ENCODE measurements around the gene JAKMIP2. TPM values are rescaled to one million over a fixed set of nuclear protein-coding genes. Genes with fewer than 3 reads are reported as not detected.

The JAKMIP2 gene
- total and polyA plus RNA-seq, 10 of the 15 experiments (the other 5 are each of a cell fraction or from before 2014, with no cell fraction given) = 0.51 to 1.8 (median 0.89) TPM

DNA sequence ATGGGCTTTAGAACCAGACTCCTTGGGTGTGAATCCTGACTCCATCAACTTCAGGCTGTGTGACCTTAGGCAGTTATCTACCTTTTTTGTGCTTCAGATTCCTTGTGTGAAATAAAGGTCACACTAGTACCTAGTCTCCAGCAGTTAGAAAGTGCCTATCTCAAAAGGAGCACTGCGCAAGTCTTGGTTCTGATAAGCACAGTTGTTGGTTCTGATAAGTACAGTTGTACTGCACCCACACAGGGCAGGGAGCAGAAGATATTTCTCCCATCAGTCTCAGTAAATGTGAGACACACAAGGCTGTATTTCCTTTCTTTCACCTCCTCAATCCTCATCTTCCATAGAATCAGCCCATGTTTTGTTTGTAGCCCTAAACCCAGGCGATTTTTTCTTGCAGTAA lies 156.1 kb downstream of the JAKMIP2 start:
- Histone ChIP-seq H3K79me2 (ENCODE audit: control insufficient read depth, insufficient read depth, low read length) (no peaks in the 10 kb centered on the region), H3K27me3 (replicated peaks in 1 of 2; ENCODE audit: control insufficient read depth in 2 of 2, insufficient read depth in 2 of 2, low read length in 1 of 2) (no peaks in the 10 kb centered on the region; a peak in 1 of 4 replicates), H4K20me1 (ENCODE audit: control insufficient read depth, insufficient read depth) (no peaks in the 10 kb centered on the region), H3K27ac (ENCODE audit: control insufficient read depth, insufficient read depth) (no peak overlapping the region), H3K36me3 (ENCODE audit: control insufficient read depth in 2 of 2, insufficient read depth in 2 of 2, low read length in 1 of 2) (no peaks in the 10 kb centered on the region), H3K4me2 (ENCODE audit: control insufficient read depth, insufficient read depth) (no peak overlapping the region), H3K9ac (ENCODE audit: control insufficient read depth, insufficient read depth, low read length) (no peak overlapping the region), H3K9me3 (replicated peaks; ENCODE audit: control insufficient read depth, insufficient read depth, low read length) (no peaks in the 10 kb centered on the region), H3K4me3 (no peak overlapping the region), H3K4me1 (ENCODE audit: control insufficient read depth, insufficient read depth, low read length) (no peaks in the 10 kb centered on the region), H2AFZ (ENCODE audit: control insufficient read depth, low read depth, low read length) (no peak overlapping the region)
- no TSS peak for BruUV-seq (replicated peaks)
- in situ Hi-C loops (cut with MboI) (loop anchor here (5.0 kb wide), 1 partner anchor 196 kb away; no protein-coding TSS in a partner anchor), intact Hi-C loops (cut with micrococcal nuclease; ENCODE audit: unreplicated experiment) (no loop called here)
- ChIA-PET RAD21 (ENCODE audit: unreplicated experiment) (no interaction called here), CTCF (interaction anchor here (2.8 to 8.9 kb wide), 2 partner anchors 193 to 197 kb away, joined by 20 to 108 read pairs; no protein-coding TSS in a partner anchor), SMC1A (ENCODE audit: uncharacterized antibody, unreplicated experiment) (interaction anchor here (3.1 kb wide), 1 partner anchor 15 kb away, joined by 16 read pairs; no protein-coding TSS in a partner anchor), POLR2A (no interaction called here)
- ATAC-seq (no peak), DNase-seq (ENCODE audit: low read depth, low spot score) (no peak), FAIRE-seq (no peak)
- WGBS (ENCODE audit: insufficient coverage, insufficient replicate concordance, low lambda C conversion rate, missing lambda C conversion rate) = 16% methylated on average over 2 of the region's 2 CpGs
- TF ChIP-seq EP300 (IDR thresholded peaks at IDR 0.05; ENCODE audit: borderline replicate concordance in 1 of 2, control insufficient read depth in 1 of 2, low read depth in 2 of 2, low read length in 2 of 2) (no peak), FOS (IDR thresholded peaks at IDR 0.05; ENCODE audit: borderline replicate concordance, extremely low read depth, insufficient read length) (no peak), CHD2 (IDR thresholded peaks at IDR 0.05; ENCODE audit: borderline replicate concordance, low read depth, low read length) (no peak), TCF12 (IDR thresholded peaks at IDR 0.05; ENCODE audit: low read depth, low read length) (no peak), SUZ12 (IDR thresholded peaks at IDR 0.05; ENCODE audit: unreplicated experiment) (no peak), KDM1A (IDR thresholded peaks at IDR 0.05; ENCODE audit: borderline replicate concordance) (no peak), RCOR1 (conservative IDR thresholded peaks at IDR 0.05; ENCODE audit: low read depth, low read length) (no peak), NR2C1 (IDR thresholded peaks at IDR 0.05) (no peak), HDGF (IDR thresholded peaks at IDR 0.05) (no peak), CHD1 (IDR thresholded peaks at IDR 0.05; ENCODE audit: low read depth, low read length) (no peak)
- TF ChIP-seq, protein P1, sequence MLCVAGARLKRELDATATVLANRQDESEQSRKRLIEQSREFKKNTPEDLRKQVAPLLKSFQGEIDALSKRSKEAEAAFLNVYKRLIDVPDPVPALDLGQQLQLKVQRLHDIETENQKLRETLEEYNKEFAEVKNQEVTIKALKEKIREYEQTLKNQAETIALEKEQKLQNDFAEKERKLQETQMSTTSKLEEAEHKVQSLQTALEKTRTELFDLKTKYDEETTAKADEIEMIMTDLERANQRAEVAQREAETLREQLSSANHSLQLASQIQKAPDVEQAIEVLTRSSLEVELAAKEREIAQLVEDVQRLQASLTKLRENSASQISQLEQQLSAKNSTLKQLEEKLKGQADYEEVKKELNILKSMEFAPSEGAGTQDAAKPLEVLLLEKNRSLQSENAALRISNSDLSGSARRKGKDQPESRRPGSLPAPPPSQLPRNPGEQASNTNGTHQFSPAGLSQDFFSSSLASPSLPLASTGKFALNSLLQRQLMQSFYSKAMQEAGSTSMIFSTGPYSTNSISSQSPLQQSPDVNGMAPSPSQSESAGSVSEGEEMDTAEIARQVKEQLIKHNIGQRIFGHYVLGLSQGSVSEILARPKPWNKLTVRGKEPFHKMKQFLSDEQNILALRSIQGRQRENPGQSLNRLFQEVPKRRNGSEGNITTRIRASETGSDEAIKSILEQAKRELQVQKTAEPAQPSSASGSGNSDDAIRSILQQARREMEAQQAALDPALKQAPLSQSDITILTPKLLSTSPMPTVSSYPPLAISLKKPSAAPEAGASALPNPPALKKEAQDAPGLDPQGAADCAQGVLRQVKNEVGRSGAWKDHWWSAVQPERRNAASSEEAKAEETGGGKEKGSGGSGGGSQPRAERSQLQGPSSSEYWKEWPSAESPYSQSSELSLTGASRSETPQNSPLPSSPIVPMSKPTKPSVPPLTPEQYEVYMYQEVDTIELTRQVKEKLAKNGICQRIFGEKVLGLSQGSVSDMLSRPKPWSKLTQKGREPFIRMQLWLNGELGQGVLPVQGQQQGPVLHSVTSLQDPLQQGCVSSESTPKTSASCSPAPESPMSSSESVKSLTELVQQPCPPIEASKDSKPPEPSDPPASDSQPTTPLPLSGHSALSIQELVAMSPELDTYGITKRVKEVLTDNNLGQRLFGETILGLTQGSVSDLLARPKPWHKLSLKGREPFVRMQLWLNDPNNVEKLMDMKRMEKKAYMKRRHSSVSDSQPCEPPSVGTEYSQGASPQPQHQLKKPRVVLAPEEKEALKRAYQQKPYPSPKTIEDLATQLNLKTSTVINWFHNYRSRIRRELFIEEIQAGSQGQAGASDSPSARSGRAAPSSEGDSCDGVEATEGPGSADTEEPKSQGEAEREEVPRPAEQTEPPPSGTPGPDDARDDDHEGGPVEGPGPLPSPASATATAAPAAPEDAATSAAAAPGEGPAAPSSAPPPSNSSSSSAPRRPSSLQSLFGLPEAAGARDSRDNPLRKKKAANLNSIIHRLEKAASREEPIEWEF (IDR thresholded peaks at IDR 0.05; ENCODE audit: insufficient replicate concordance, low read depth, low read length) = no peak
- TF ChIP-seq, protein P2, sequence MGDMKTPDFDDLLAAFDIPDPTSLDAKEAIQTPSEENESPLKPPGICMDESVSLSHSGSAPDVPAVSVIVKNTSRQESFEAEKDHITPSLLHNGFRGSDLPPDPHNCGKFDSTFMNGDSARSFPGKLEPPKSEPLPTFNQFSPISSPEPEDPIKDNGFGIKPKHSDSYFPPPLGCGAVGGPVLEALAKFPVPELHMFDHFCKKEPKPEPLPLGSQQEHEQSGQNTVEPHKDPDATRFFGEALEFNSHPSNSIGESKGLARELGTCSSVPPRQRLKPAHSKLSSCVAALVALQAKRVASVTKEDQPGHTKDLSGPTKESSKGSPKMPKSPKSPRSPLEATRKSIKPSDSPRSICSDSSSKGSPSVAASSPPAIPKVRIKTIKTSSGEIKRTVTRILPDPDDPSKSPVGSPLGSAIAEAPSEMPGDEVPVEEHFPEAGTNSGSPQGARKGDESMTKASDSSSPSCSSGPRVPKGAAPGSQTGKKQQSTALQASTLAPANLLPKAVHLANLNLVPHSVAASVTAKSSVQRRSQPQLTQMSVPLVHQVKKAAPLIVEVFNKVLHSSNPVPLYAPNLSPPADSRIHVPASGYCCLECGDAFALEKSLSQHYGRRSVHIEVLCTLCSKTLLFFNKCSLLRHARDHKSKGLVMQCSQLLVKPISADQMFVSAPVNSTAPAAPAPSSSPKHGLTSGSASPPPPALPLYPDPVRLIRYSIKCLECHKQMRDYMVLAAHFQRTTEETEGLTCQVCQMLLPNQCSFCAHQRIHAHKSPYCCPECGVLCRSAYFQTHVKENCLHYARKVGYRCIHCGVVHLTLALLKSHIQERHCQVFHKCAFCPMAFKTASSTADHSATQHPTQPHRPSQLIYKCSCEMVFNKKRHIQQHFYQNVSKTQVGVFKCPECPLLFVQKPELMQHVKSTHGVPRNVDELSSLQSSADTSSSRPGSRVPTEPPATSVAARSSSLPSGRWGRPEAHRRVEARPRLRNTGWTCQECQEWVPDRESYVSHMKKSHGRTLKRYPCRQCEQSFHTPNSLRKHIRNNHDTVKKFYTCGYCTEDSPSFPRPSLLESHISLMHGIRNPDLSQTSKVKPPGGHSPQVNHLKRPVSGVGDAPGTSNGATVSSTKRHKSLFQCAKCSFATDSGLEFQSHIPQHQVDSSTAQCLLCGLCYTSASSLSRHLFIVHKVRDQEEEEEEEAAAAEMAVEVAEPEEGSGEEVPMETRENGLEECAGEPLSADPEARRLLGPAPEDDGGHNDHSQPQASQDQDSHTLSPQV (IDR thresholded peaks at IDR 0.05) = no peak

Measured in GM12878 (cell line).